Keratinocyte (primary cell): ENCODE data around the gene FOXS1. TPM values are rescaled to one million over a fixed set of nuclear protein-coding genes. Genes with fewer than 3 reads are reported as not detected.

Source experiments
- DNase-seq: peaks from one replicate; pipeline ENCODE4 v3.0.0-alpha.2; 2011; ENCODE audit warnings: low read depth, missing footprints, low spot score
- FAIRE-seq: peaks from 2 replicates; lab custom pipeline; 2011; peaks lifted over from hg19 to GRCh38; lab: Jason Lieb, UNC
- H2AFZ ChIP-seq: 2 replicates; pipeline ENCODE4 v1.6.0; 2012; ENCODE audit warnings: low read length, control low read depth, inconsistent platforms; ENCODE audit not compliant: control insufficient read depth
- H3K27ac ChIP-seq: 2 replicates; pipeline ENCODE4 v1.5.1; 2011; ENCODE audit warnings: low read length; ENCODE audit not compliant: control insufficient read depth, insufficient read depth
- H3K27me3 ChIP-seq: 3 replicates; pipeline ENCODE4 v1.6.0; 2011; ENCODE audit warnings: low read length; ENCODE audit not compliant: control insufficient read depth, insufficient read depth; ENCODE audit errors: extremely low read depth
- H3K36me3 ChIP-seq, 2 experiments: 2 replicates in 1 of 2; 3 replicates in 1 of 2; pipeline ENCODE4 v1.5.1; 2011; ENCODE audit warnings: low read length in 2 of 2, mild to moderate bottlenecking in 1 of 2; ENCODE audit not compliant: control insufficient read depth in 2 of 2, insufficient read depth in 2 of 2; ENCODE audit errors: extremely low read depth in 1 of 2
- H3K4me1 ChIP-seq: 3 replicates; pipeline ENCODE4 v1.5.1; 2011; ENCODE audit warnings: low read length; ENCODE audit not compliant: control insufficient read depth, insufficient read depth; ENCODE audit errors: extremely low read depth
- H3K4me2 ChIP-seq: 3 replicates; pipeline ENCODE4 v1.6.0; 2011; ENCODE audit warnings: low read depth, low read length; ENCODE audit not compliant: control insufficient read depth, insufficient read depth; ENCODE audit errors: extremely low read depth
- H3K4me3 ChIP-seq, 3 experiments: fragments of 200-600 bp in 1 of 3; sonication (generic) in 1 of 3; 2 replicates in 2 of 3; 3 replicates in 1 of 3; pipeline ENCODE4 v1.5.1; 2011 to 2016; ENCODE audit warnings: low read length in 3 of 3, mild to moderate bottlenecking in 3 of 3, control low read depth in 2 of 3, inconsistent platforms in 1 of 3, low read depth in 1 of 3, mixed read lengths in 1 of 3, mixed run types in 1 of 3, moderate library complexity in 1 of 3; ENCODE audit not compliant: control insufficient read depth in 2 of 3, insufficient read depth in 2 of 3; ENCODE audit errors: extremely low read depth in 1 of 3
- H3K79me2 ChIP-seq: 2 replicates; pipeline ENCODE4 v1.6.0; 2012; ENCODE audit warnings: low read length; ENCODE audit not compliant: control insufficient read depth, insufficient read depth
- H3K9ac ChIP-seq: 3 replicates; pipeline ENCODE4 v1.6.0; 2011; ENCODE audit warnings: low read length; ENCODE audit not compliant: control insufficient read depth, insufficient read depth; ENCODE audit errors: extremely low read depth
- H3K9me1 ChIP-seq: 3 replicates; pipeline ENCODE4 v1.6.0; 2011; ENCODE audit warnings: low read length; ENCODE audit not compliant: control insufficient read depth, insufficient read depth; ENCODE audit errors: extremely low read depth
- H3K9me3 ChIP-seq: 2 replicates; pipeline ENCODE4 v1.5.1; 2012; ENCODE audit warnings: low read depth, low read length; ENCODE audit not compliant: control insufficient read depth
- H4K20me1 ChIP-seq: 3 replicates; pipeline ENCODE4 v1.6.0; 2011; ENCODE audit warnings: low read length; ENCODE audit not compliant: control insufficient read depth, insufficient read depth; ENCODE audit errors: extremely low read depth
- EZH2 ChIP-seq: IDR thresholded peaks from one replicate; pipeline ENCODE4 v1.6.1; 2012; ENCODE audit warnings: inconsistent platforms, mild to moderate bottlenecking, low read length, moderate library complexity
- dilution Hi-C: fragments of 300-500 bp; cut with MboI; formaldehyde crosslinking; loops from one replicate; pipeline ENCODE4 v1.7.0; 2020; ENCODE audit warnings: low sequenced_read_pairs; ENCODE audit not compliant: extremely low pct_ligation_motif_present
- polyA plus RNA-seq, 5 experiments: library from polyadenylated mRNA; depleted of rRNA in 3 of 5; stranded (reverse) in 3 of 5; stranded (forward) in 1 of 5; unstranded in 1 of 5; fragments of >200 nt; gene quantifications; 1 replicate in 1 of 5; 2 replicates in 3 of 5; 3 replicates in 1 of 5; pipeline versions ENCODE4 v1.2.1 to v1.2.3, GENCODE V29; 2011 to 2012; ENCODE audit warnings: missing spikeins in 2 of 5, low read depth in 1 of 5, low replicate concordance in 1 of 5
- TF ChIP-seq, protein P1 (sequence below), 3 experiments: IDR thresholded peaks in 1 of 3; conservative IDR thresholded peaks in 1 of 3; optimal IDR thresholded peaks in 1 of 3; 2 replicates in 2 of 3; 3 replicates in 1 of 3; pipeline versions ENCODE3 to v1.5.1; 2011; ENCODE audit warnings: low read length in 3 of 3, mild to moderate bottlenecking in 3 of 3, moderate library complexity in 2 of 3, control low read depth in 1 of 3, inconsistent platforms in 1 of 3; ENCODE audit not compliant: insufficient read depth in 2 of 3; ENCODE audit errors: extremely low read depth in 1 of 3

Gene FOXS1
- polyA plus RNA-seq, 1 donor (not counting 4 experiments of a cell fraction or from before 2014, with no cell fraction given) = not detected

DNA sequence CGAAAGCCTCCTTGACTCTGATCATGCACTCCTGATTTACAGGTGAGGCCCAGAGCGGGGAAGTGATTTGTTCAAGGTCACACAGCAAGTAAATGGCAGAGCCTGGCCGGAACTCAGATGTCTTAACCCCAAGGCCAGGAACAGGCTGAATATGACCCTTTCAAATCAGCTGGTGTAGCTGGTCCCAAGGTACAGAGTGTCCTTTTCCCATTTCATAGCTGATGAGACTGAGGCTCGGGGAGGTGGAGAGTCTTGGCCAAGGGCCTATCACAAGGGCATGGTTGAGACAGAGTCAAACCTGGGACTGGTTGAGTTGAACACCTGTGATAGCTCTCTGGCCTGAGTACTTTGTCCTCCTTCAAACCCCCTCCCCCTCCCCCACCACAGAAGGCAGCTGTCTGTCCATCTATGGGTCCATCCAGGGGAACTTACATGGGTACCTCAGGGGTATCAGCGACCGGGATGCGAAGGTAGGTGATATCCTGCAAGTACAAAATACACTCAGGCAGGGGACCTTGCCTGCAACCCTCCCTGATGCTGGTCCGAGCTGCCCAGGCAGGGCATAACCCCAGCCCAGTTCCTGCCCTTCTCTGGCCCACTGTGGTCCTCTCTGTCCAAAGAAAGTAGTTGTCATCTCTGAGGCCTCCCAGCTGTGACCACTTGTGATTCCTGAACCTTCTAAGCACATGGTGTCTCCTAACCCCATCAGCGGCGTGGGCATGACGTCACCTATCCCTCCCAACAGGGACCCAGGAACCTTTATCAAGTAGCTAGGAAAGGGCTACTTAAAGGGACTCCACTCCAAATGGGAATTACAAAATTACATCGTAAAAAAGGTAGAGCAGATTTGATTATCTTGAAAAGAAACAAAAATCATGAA lies 19.4 kb upstream of the FOXS1 start:
- FAIRE-seq (no peak), DNase-seq (no peak)
- Histone ChIP-seq H3K9ac (no peak overlapping the region), H3K4me3 (no peak overlapping the region), H4K20me1 (no peaks in the 10 kb centered on the region), H3K9me3 (no peaks in the 10 kb centered on the region), H3K79me2 (no peaks in the 10 kb centered on the region), H3K9me1 (no peaks in the 10 kb centered on the region), H3K4me2 (no peak overlapping the region), H3K27ac (no peak overlapping the region), H3K27me3 (peaks cover 48% of the 10 kb centered on the region), H3K36me3 (no peaks in the 10 kb centered on the region), H2AFZ (no peak overlapping the region), H3K4me1 (peaks cover 2% of the 10 kb centered on the region)
- no peak for TF ChIP-seq EZH2
- TF ChIP-seq, protein P1, sequence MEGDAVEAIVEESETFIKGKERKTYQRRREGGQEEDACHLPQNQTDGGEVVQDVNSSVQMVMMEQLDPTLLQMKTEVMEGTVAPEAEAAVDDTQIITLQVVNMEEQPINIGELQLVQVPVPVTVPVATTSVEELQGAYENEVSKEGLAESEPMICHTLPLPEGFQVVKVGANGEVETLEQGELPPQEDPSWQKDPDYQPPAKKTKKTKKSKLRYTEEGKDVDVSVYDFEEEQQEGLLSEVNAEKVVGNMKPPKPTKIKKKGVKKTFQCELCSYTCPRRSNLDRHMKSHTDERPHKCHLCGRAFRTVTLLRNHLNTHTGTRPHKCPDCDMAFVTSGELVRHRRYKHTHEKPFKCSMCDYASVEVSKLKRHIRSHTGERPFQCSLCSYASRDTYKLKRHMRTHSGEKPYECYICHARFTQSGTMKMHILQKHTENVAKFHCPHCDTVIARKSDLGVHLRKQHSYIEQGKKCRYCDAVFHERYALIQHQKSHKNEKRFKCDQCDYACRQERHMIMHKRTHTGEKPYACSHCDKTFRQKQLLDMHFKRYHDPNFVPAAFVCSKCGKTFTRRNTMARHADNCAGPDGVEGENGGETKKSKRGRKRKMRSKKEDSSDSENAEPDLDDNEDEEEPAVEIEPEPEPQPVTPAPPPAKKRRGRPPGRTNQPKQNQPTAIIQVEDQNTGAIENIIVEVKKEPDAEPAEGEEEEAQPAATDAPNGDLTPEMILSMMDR (optimal IDR thresholded peaks at IDR 0.05 in 1 of 3, IDR thresholded peaks at IDR 0.05 in 1 of 3, conservative IDR thresholded peaks at IDR 0.05 in 1 of 3; ENCODE audit: extremely low read depth in 1 of 3, insufficient read depth in 2 of 3, low read length in 3 of 3) = no peak
- dilution Hi-C loops = no loop called here

DNA sequence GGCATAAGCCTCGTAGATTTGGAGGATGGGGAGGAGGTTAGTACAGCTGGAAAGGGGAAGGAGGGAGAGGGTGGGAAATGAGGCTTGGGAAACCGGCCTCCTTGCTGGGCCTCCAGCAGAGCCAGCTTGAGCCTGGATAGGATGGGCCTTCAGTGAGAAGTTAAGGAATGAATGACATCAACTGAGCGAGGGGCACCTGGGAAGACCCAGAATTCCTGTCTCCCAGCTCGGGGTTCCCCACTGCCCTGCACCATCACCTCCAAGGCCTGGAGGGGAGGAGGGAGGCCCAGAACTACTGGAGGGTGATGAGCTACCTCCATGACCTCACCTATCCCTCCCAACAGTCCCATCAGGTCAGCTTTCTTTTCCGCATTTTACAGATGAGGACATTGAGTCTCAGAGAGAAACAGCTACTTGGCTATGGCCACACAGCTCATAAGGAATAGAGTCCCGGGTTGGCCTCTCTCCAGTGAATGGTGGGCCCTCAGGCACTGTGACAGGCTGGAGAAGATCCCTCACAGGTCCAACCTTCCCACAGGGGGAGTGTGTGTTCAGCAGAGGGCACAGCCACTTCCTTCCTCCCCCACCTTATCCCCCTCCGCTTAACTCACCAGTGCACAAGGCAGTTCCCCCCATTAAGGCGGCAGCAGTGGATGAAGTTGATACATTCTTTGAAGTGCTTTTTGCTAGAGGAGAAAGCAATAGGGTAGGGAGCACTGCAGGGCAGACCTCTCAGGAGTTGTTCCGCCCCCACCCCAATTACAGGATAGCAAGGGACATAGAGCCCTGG lies 18.1 kb upstream of the FOXS1 start:
- H2AFZ ChIP-seq = no peak overlapping the region
- H3K4me2 ChIP-seq = no peak overlapping the region
- dilution Hi-C loops = no loop called here
- H3K9ac ChIP-seq = no peak overlapping the region
- FAIRE-seq (no peak), DNase-seq (no peak)
- peaks cover 2% of the 10 kb centered on the region for H3K4me1 ChIP-seq
- no peaks in the 10 kb centered on the region for H3K36me3 ChIP-seq
- H3K27ac ChIP-seq = no peak overlapping the region
- TF ChIP-seq, protein P1 (optimal IDR thresholded peaks at IDR 0.05 in 1 of 3, IDR thresholded peaks at IDR 0.05 in 1 of 3, conservative IDR thresholded peaks at IDR 0.05 in 1 of 3; ENCODE audit: extremely low read depth in 1 of 3, insufficient read depth in 2 of 3, low read length in 3 of 3) = no peak
- TF ChIP-seq EZH2 = no peak
- H3K4me3 ChIP-seq = no peak overlapping the region
- no peaks in the 10 kb centered on the region for H3K79me2 ChIP-seq
- H4K20me1 ChIP-seq = no peaks in the 10 kb centered on the region
- no peaks in the 10 kb centered on the region for H3K9me3 ChIP-seq
- no peaks in the 10 kb centered on the region for H3K9me1 ChIP-seq
- peaks cover 49% of the 10 kb centered on the region for H3K27me3 ChIP-seq
